Measurements from ENCODE around the gene PTPRC.

Gene PTPRC

DNA sequence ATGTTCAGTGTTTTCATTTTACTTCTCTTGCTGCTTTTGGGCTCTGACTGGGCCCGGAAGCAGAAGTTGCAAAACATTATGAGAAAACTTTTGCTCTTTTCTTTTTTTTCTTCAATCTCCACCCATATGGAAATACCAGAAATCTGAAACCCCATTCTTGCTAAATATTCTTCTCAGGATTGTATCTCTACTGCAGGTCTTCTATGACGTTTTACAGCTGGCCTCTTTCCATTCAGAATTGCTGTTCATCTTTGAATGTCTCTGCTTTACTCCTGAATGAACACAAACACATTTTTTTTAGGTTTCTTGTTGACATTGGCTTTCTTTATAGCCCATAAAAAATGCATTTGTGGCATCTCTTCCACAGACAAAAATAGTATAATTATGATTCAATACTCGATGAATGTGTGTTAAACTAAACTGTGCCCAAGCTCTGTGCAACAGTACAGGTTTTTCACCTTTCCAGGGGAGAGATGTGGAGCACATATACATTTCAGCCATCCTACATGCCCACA lies 18.8 kb downstream of the PTPRC start:
- DNase-seq (ENCODE audit: low read depth): peak; percentile 51
- no peak for TF ChIP-seq CTCF (IDR thresholded peaks at IDR 0.05; ENCODE audit: insufficient read depth, low read depth, low read length, missing control alignments)

GRCh38 chr1:198660341-198661261 lies 21.8 kb downstream of the PTPRC start:
- DNase-seq (ENCODE audit: low read depth): peak; percentile 69
- TF ChIP-seq CTCF (IDR thresholded peaks at IDR 0.05; ENCODE audit: insufficient read depth, low read depth, low read length, missing control alignments): no peak
- H3K4me3 ChIP-seq (ENCODE audit: low read depth, low read length): no peak overlapping the region

More for the DNA sequence above, 18.8 kb downstream of the PTPRC start:
- H3K4me3 ChIP-seq (ENCODE audit: low read depth, low read length): peak overlapping the region; percentile 24

DNA sequence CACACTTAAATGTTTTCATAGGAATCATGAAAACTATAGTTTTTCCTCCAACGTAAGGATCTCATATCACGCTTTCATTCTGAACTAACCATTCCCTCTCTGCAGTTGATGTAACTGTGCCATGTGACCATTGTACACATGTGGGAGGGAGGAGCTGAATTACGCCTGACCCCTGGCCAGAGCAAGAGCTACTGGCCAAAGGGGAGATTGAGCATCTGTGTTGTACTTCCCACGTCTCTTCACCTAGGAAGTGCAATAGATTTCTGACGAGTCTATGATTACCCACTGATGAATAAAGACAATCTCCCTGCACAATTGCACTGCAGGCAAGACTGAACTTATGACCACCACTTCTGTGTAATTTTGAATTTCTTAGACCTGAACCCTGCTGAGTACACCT lies 24.0 kb downstream of the PTPRC start:
- DNase-seq (ENCODE audit: low read depth): no peak
- no peak for TF ChIP-seq CTCF (IDR thresholded peaks at IDR 0.05; ENCODE audit: insufficient read depth, low read depth, low read length, missing control alignments)
- no peak overlapping the region for H3K4me3 ChIP-seq (ENCODE audit: low read depth, low read length)

DNA sequence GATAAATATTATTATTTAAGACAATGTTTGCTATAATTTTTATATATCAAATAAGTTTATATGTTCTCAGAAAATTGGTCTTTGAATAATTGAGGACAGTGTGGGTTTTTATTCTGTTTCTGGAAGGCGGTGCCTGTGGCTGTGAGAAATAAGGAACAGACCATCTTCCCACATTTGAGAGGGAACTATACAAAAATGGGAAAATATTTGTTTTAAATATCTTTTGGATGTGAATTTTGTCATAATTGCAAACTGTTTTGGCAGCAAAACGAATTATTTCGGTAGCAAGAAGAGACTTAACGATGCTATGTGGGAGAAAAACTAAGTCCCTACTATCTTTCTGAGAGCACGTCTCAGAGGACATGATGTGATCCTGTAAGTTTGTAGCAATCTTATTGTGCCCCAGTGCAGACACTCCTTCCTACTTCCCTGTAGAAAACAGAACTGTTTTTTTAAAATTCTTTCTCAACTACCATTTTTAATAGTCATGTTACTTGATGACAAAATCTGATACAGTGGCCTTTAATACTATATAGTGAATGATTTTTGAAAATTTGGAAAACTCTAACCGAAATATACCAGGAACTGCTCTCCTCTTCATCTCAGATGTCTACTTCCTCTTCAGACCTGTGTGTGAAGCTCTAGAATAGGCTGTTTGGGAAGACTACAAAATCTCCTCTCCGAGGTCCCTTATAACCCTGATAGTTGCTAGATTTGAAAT lies 25.4 kb downstream of the PTPRC start:
- TF ChIP-seq CTCF (IDR thresholded peaks at IDR 0.05; ENCODE audit: insufficient read depth, low read depth, low read length, missing control alignments): no peak
- peak; percentile 51 for DNase-seq (ENCODE audit: low read depth)
- peak overlapping the region; percentile 56 for H3K4me3 ChIP-seq (ENCODE audit: low read depth, low read length)

- no peak for DNase-seq (ENCODE audit: low read depth)
- H3K4me3 ChIP-seq (ENCODE audit: low read depth, low read length): no peak overlapping the region
- TF ChIP-seq CTCF (IDR thresholded peaks at IDR 0.05; ENCODE audit: insufficient read depth, low read depth, low read length, missing control alignments): no peak
Observed at GRCh38 chr1:198667186-198667585, 28.3 kb downstream of the PTPRC start.

DNA sequence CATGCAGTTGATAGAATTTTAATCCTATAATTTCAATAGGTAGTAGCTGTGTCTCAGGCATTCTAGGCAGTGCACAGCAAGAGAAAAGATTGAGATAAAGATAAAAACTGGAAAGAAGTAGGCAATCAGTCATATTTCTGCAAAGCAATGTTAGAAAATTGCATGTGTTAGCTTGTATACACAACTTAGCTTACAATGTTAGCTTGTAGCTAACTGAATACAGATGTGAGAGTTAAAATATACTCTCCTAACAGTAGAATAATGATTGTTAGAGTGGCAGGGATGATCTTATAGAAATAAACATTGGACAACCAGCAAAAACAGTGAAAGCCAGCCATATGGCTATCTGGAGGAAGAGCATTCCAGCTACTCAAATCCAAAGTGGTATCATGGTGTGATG lies 29.0 kb downstream of the PTPRC start:
- no peak for DNase-seq (ENCODE audit: low read depth)
- TF ChIP-seq CTCF (IDR thresholded peaks at IDR 0.05; ENCODE audit: insufficient read depth, low read depth, low read length, missing control alignments): no peak
- H3K4me3 ChIP-seq (ENCODE audit: low read depth, low read length): no peak overlapping the region
